Colonic mucosa (tissue), 4 donors: ENCODE data around the gene AVEN. TPM values are rescaled to one million over a fixed set of nuclear protein-coding genes. Genes with fewer than 3 reads are reported as not detected.

Experiments used
- DNase-seq: peaks from one replicate; pipeline ENCODE4 v3.0.0-alpha.2; 2020
- H3K27ac ChIP-seq: fragments of 200-600 bp; one replicate; pipeline ENCODE4 v1.8.0; 2021
- H3K27me3 ChIP-seq: fragments of 200-600 bp; one replicate; pipeline ENCODE4 v1.8.0; 2021
- H3K36me3 ChIP-seq: fragments of 200-600 bp; one replicate; pipeline ENCODE4 v1.8.0; 2021
- H3K4me1 ChIP-seq: fragments of 200-600 bp; one replicate; pipeline ENCODE4 v1.8.0; 2021; ENCODE audit warnings: mild to moderate bottlenecking
- H3K4me3 ChIP-seq: fragments of 200-600 bp; one replicate; pipeline ENCODE4 v1.8.0; 2021
- H3K9ac ChIP-seq, 2 donors: one replicate each; pipeline ENCODE4 v1.7.0; 2013; ENCODE audit warnings: control low read depth in 2 of 2, low read depth in 2 of 2, low read length in 2 of 2
- H3K9me3 ChIP-seq: fragments of 200-600 bp; one replicate; pipeline ENCODE4 v1.8.0; 2021
- CTCF ChIP-seq: fragments of 200-600 bp; IDR thresholded peaks from one replicate; pipeline ENCODE4 v1.8.0; 2022; ENCODE audit warnings: antibody characterized with exemption, mild to moderate bottlenecking
- intact Hi-C: fragments of 100-400 bp; cut with DNase I; formaldehyde crosslinking; loops from one replicate; pipeline ENCODE4 v1.14.1; 2022
- total RNA-seq, 2 donors: library from RNA; stranded (reverse); fragmentation: NEBNext Ultra II Directional in 1 of 2; extraction: Animal tissue kit (Norgen Biotek cat#: 25700) in 1 of 2; gene quantifications; one replicate each; pipeline ENCODE4 v1.2.1, GENCODE V29; 2021
- donor health status: healthy.
- donor health status: DM: no; HTN: no; CAD: no.
- donor health status: DM: no; HTN: no; CAD: no.

The AVEN gene
- total RNA-seq, 2 donors from 2014 or later, result 10.0 to 13.9 TPM

- Histone ChIP-seq H3K9me3 (no peaks in the 10 kb centered on the region), H3K9ac (no peak overlapping the region), H3K4me3 (no peak overlapping the region), H3K27me3 (no peaks in the 10 kb centered on the region), H3K36me3 (no peaks in the 10 kb centered on the region), H3K4me1 (no peaks in the 10 kb centered on the region), H3K27ac (no peak overlapping the region)
- TF ChIP-seq CTCF, result no peak
- no peak for DNase-seq
- intact Hi-C loops, result no loop called here
Measured at GRCh38 chr15:33994005-33994615, 44.9 kb downstream of the AVEN start.

- Histone ChIP-seq H3K36me3 (no peaks in the 10 kb centered on the region), H3K4me3 (no peak overlapping the region), H3K27ac (no peak overlapping the region), H3K9me3 (no peaks in the 10 kb centered on the region), H3K9ac (no peak overlapping the region), H3K4me1 (no peaks in the 10 kb centered on the region), H3K27me3 (no peaks in the 10 kb centered on the region)
- no peak for DNase-seq
- intact Hi-C loops, result no loop called here
- no peak for TF ChIP-seq CTCF
Measured at GRCh38 chr15:33988384-33988783, 50.6 kb downstream of the AVEN start.

- H3K4me1 ChIP-seq, result no peaks in the 10 kb centered on the region
- TF ChIP-seq CTCF, result no peak
- H3K9ac ChIP-seq, result no peak overlapping the region
- intact Hi-C loops, result no loop called here
- no peak for DNase-seq
- no peaks in the 10 kb centered on the region for H3K27me3 ChIP-seq
- H3K27ac ChIP-seq, result no peak overlapping the region
- H3K9me3 ChIP-seq, result no peaks in the 10 kb centered on the region
- H3K4me3 ChIP-seq, result no peak overlapping the region
- no peaks in the 10 kb centered on the region for H3K36me3 ChIP-seq
Measured at GRCh38 chr15:33987444-33987843, 51.6 kb downstream of the AVEN start.

- H3K36me3 ChIP-seq, result no peaks in the 10 kb centered on the region
- DNase-seq, result no peak
- TF ChIP-seq CTCF, result no peak
- no peak overlapping the region for H3K4me3 ChIP-seq
- H3K9ac ChIP-seq, result no peak overlapping the region
- H3K9me3 ChIP-seq, result no peaks in the 10 kb centered on the region
- no peaks in the 10 kb centered on the region for H3K4me1 ChIP-seq
- no peak overlapping the region for H3K27ac ChIP-seq
- H3K27me3 ChIP-seq, result no peaks in the 10 kb centered on the region
- intact Hi-C loops, result no loop called here
Measured at GRCh38 chr15:33985751-33986150, 53.3 kb downstream of the AVEN start.

- intact Hi-C loops, result no loop called here
- H3K9me3 ChIP-seq, result no peaks in the 10 kb centered on the region
- H3K36me3 ChIP-seq, result no peaks in the 10 kb centered on the region
- no peaks in the 10 kb centered on the region for H3K4me1 ChIP-seq
- H3K4me3 ChIP-seq, result no peak overlapping the region
- no peak for DNase-seq
- no peaks in the 10 kb centered on the region for H3K27me3 ChIP-seq
- H3K27ac ChIP-seq, result no peak overlapping the region
- no peak for TF ChIP-seq CTCF
- H3K9ac ChIP-seq, result no peak overlapping the region
Measured at GRCh38 chr15:33985287-33985686, 53.7 kb downstream of the AVEN start.
